A549 (cell line): ENCODE data around the gene LHX5.

Experiments
- BCL3 ChIP-seq: fragments of >200 bp; sonication (Bioruptor Twin); formaldehyde crosslinking; IDR thresholded peaks from 3 replicates; pipeline ENCODE4 v1.6.1; 2016
- EHMT2 ChIP-seq: fragments of 200-600 bp; sonication (generic); IDR thresholded peaks from 2 replicates; pipeline ENCODE4 v1.6.1; 2016; ENCODE audit warnings: antibody characterized with exemption, low read depth, mild to moderate bottlenecking, moderate library complexity
- HOXA7 ChIP-seq: fragments of 250-450 bp; sonication (Bioruptor Pico); IDR thresholded peaks from 2 replicates; pipeline ENCODE4 v1.5.0; 2020; ENCODE audit warnings: mild to moderate bottlenecking, moderate library complexity
- MAZ ChIP-seq: fragments of 150-350 bp; IDR thresholded peaks from 2 replicates; pipeline ENCODE4 v1.6.1; 2014; ENCODE audit warnings: antibody characterized with exemption, low read depth, low read length, borderline replicate concordance
- NFE2L2 ChIP-seq: fragments of 150-350 bp; conservative IDR thresholded peaks from 2 replicates; pipeline ENCODE4 v1.6.1; 2014; ENCODE audit warnings: low read length
- PHF8 ChIP-seq: fragments of 200-600 bp; sonication (generic); IDR thresholded peaks from 2 replicates; pipeline ENCODE4 v1.6.1; 2016; ENCODE audit warnings: low read depth, mild to moderate bottlenecking, antibody characterized with exemption, moderate library complexity, borderline replicate concordance
- POLR2A ChIP-seq: IDR thresholded peaks from 2 replicates; pipeline ENCODE4 v1.6.1; 2012; ENCODE audit warnings: mild to moderate bottlenecking, low read length
- REST ChIP-seq: fragments of 200-600 bp; sonication (generic); IDR thresholded peaks from 2 replicates; pipeline ENCODE4 v1.6.1; 2016; ENCODE audit warnings: antibody characterized with exemption, mild to moderate bottlenecking, moderate library complexity
- RFX5 ChIP-seq: fragments of 450-650 bp; IDR thresholded peaks from 2 replicates; pipeline ENCODE4 v1.7.1; 2014; ENCODE audit warnings: antibody characterized with exemption, mild to moderate bottlenecking, moderate library complexity
- TP53 ChIP-seq: fragments of 250-450 bp; sonication (Bioruptor Pico); IDR thresholded peaks from 2 replicates; pipeline ENCODE4 v1.5.0; 2021; ENCODE audit warnings: mild to moderate bottlenecking, moderate library complexity
- TF ChIP-seq, protein P1 (sequence below): fragments of >200 bp; sonication (Bioruptor Twin); formaldehyde crosslinking; IDR thresholded peaks from 3 replicates; pipeline ENCODE4 v1.5.1; 2016
- TF ChIP-seq, protein P2 (sequence below): IDR thresholded peaks from 2 replicates; pipeline ENCODE4 v1.6.1; 2012

DNA sequence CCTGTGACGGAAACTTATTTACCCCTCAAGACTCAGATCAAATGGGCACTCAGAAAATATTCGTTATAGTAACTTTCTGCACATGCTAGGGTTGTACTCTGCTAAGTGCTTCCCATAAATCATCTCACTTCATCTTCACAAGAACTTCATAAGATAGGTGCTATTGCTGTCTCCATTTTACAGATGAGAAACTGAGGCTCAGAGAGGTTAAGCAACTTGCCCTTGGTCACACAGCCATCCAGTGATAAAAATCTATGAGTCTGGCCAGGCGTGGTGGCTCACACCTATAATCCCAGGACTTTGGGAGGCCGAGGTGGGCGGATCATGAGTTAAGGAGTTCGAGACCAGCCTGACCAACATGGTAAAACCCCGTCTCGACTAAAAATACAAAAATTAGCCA lies 33.2 kb upstream of the LHX5 start:
- TF ChIP-seq, protein P1, sequence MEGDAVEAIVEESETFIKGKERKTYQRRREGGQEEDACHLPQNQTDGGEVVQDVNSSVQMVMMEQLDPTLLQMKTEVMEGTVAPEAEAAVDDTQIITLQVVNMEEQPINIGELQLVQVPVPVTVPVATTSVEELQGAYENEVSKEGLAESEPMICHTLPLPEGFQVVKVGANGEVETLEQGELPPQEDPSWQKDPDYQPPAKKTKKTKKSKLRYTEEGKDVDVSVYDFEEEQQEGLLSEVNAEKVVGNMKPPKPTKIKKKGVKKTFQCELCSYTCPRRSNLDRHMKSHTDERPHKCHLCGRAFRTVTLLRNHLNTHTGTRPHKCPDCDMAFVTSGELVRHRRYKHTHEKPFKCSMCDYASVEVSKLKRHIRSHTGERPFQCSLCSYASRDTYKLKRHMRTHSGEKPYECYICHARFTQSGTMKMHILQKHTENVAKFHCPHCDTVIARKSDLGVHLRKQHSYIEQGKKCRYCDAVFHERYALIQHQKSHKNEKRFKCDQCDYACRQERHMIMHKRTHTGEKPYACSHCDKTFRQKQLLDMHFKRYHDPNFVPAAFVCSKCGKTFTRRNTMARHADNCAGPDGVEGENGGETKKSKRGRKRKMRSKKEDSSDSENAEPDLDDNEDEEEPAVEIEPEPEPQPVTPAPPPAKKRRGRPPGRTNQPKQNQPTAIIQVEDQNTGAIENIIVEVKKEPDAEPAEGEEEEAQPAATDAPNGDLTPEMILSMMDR, result no peak
- TF ChIP-seq POLR2A (no peak), TP53 (CRISPR knock-in tag) (no peak), MAZ (no peak), NFE2L2 (no peak), EHMT2 (no peak), BCL3 (no peak), HOXA7 (CRISPR knock-in tag) (no peak), PHF8 (no peak), RFX5 (no peak), REST (no peak)
- TF ChIP-seq, protein P2, sequence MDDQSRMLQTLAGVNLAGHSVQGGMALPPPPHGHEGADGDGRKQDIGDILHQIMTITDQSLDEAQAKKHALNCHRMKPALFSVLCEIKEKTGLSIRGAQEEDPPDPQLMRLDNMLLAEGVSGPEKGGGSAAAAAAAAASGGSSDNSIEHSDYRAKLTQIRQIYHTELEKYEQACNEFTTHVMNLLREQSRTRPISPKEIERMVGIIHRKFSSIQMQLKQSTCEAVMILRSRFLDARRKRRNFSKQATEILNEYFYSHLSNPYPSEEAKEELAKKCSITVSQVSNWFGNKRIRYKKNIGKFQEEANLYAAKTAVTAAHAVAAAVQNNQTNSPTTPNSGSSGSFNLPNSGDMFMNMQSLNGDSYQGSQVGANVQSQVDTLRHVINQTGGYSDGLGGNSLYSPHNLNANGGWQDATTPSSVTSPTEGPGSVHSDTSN, result no peak
